Hindlimb muscle (tissue), 1 donor: ENCODE measurements around the gene OBP2A. TPM values are rescaled to one million over a fixed set of nuclear protein-coding genes. Genes with fewer than 3 reads are reported as not detected.

Experiments
- DNase-seq: peaks from one replicate; pipeline ENCODE4 v3.0.0-alpha.2; 2013
- polyA plus RNA-seq: library from polyadenylated mRNA; unstranded; fragments of 120-200 nt; gene quantifications from one replicate; pipeline ENCODE4 v1.2.1, GENCODE V29; 2013; ENCODE audit not compliant: insufficient read length

OBP2A gene
- polyA plus RNA-seq, 1 donor = not detected

GRCh38 chr9:135552698-135553171 lies 6.8 kb downstream of the OBP2A start:
- DNase-seq = no peak

GRCh38 chr9:135554718-135555117 lies 8.8 kb downstream of the OBP2A start:
- DNase-seq = no peak

- no peak for DNase-seq
These were observed 9.3 kb downstream of the OBP2A start for GRCh38 chr9:135555203-135555602.

- no peak for DNase-seq
These were observed 10.0 kb downstream of the OBP2A start for GRCh38 chr9:135555910-135556309.

- no peak for DNase-seq
These were observed 13.7 kb downstream of the OBP2A start for GRCh38 chr9:135559606-135560005.

- DNase-seq = no peak
These were observed 15.7 kb downstream of the OBP2A start, which contains the start of gene PAEP for GRCh38 chr9:135561391-135562234. Gene PAEP (plus strand): TSS chr9:135561756.

GRCh38 chr9:135562235-135562745 lies 16.4 kb downstream of the OBP2A start:
- no peak for DNase-seq

GRCh38 chr9:135563039-135563476 lies 17.1 kb downstream of the OBP2A start:
- no peak for DNase-seq

GRCh38 chr9:135563858-135564257 lies 17.9 kb downstream of the OBP2A start:
- no peak for DNase-seq

GRCh38 chr9:135565141-135565628 lies 19.3 kb downstream of the OBP2A start:
- no peak for DNase-seq

- DNase-seq = no peak
These were observed 19.7 kb downstream of the OBP2A start for GRCh38 chr9:135565636-135566035.

GRCh38 chr9:135566552-135566951 lies 20.6 kb downstream of the OBP2A start:
- no peak for DNase-seq

GRCh38 chr9:135567311-135567710 lies 21.4 kb downstream of the OBP2A start:
- DNase-seq = no peak

GRCh38 chr9:135568026-135568425 lies 22.1 kb downstream of the OBP2A start:
- no peak for DNase-seq

- no peak for DNase-seq
These were observed 24.5 kb downstream of the OBP2A start for GRCh38 chr9:135570456-135570855.

GRCh38 chr9:135572233-135572632 lies 26.3 kb downstream of the OBP2A start:
- no peak for DNase-seq

GRCh38 chr9:135573124-135573523 lies 27.2 kb downstream of the OBP2A start:
- DNase-seq = no peak

- no peak for DNase-seq
These were observed 28.4 kb downstream of the OBP2A start for GRCh38 chr9:135574331-135574730.

- DNase-seq = no peak
These were observed 29.0 kb downstream of the OBP2A start for GRCh38 chr9:135574943-135575342.

GRCh38 chr9:135575995-135576631 lies 30.2 kb downstream of the OBP2A start:
- no peak for DNase-seq

- DNase-seq = no peak
These were observed 31.3 kb downstream of the OBP2A start for GRCh38 chr9:135577256-135577655.

GRCh38 chr9:135579356-135579755 lies 33.4 kb downstream of the OBP2A start:
- no peak for DNase-seq

GRCh38 chr9:135579889-135580660 lies 34.1 kb downstream of the OBP2A start:
- DNase-seq = no peak
